B cell (primary cell): Measurements from ENCODE around the gene KIF1A.
"Not testable (repeated sequence)": the region's sequence is repeated elsewhere in the genome, so short reads cannot be mapped to it uniquely, and the experiment has no call there.

Experiments used
- EZH2 ChIP-seq: IDR thresholded peaks from 2 replicates; pipeline ENCODE4 v1.6.1; 2012; ENCODE audit warnings: borderline replicate concordance, low read depth, mild to moderate bottlenecking, moderate library complexity, low read length; ENCODE audit not compliant: insufficient read depth, poor library complexity, severe bottlenecking
- TF ChIP-seq, protein P1 (sequence below): fragments of 200-600 bp; IDR thresholded peaks from one replicate; pipeline ENCODE4 v1.8.0; 2022; ENCODE audit warnings: antibody characterized with exemption, mild to moderate bottlenecking

DNA sequence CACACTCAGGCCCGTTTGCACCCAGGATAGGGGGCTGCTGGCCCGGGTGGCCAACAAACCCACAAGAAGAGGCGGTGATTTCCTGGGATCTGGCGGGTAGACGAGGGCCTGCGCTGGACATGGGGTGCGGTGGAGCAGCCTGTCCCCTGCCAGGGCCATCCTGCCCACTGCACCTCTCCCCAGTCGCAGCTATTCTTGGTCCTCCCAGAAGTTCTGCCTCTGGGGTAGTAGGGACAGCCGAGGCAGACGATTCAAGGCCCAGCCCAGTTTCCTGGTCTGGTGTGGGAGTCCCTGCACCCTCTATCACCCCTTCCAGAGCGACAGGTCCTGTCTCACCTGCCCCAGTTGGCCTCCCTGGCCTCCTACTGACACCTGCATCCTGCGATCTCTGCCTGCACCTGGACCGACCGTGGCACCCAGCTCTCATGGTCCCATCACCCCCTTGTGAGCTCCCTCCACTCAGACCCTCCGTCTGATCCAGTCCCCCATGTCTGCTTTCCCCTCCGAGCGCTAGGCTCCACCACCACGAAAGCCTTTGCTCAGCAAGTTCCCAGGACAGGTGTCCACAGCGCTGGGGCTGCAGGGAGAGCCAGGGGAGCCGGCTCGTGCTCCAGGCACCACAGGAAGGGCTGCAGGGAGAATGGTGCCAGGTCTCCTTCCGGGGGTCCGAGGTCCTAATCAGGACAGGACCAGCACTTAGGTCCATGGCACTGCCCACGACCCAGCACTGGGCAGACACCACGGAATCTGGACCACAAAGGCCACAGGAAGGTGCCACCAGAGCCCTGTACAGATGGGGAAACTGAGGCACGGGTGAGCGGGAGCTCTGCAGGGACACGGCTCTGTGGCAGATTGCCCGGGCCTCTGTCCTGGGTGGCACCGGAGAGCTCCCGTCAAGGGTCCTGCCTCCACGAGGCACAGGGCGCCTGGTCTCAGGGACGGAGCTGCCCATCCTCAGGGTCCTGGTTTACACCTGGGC, 127.1 kb downstream of the KIF1A start:
- TF ChIP-seq, protein P1, sequence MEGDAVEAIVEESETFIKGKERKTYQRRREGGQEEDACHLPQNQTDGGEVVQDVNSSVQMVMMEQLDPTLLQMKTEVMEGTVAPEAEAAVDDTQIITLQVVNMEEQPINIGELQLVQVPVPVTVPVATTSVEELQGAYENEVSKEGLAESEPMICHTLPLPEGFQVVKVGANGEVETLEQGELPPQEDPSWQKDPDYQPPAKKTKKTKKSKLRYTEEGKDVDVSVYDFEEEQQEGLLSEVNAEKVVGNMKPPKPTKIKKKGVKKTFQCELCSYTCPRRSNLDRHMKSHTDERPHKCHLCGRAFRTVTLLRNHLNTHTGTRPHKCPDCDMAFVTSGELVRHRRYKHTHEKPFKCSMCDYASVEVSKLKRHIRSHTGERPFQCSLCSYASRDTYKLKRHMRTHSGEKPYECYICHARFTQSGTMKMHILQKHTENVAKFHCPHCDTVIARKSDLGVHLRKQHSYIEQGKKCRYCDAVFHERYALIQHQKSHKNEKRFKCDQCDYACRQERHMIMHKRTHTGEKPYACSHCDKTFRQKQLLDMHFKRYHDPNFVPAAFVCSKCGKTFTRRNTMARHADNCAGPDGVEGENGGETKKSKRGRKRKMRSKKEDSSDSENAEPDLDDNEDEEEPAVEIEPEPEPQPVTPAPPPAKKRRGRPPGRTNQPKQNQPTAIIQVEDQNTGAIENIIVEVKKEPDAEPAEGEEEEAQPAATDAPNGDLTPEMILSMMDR: not testable (repeated sequence)
- TF ChIP-seq EZH2: not testable (repeated sequence)
